HG02943 (cell line): ENCODE results near the gene PPP6R3.

Experiments
- ATAC-seq: cut with Tn5 transposase; IDR thresholded peaks from one replicate; pipeline ENCODE4 v1.9.1; 2021; ENCODE audit warnings: mild to moderate bottlenecking, low read depth, moderate library complexity; ENCODE audit not compliant: unreplicated experiment

PPP6R3 gene

DNA sequence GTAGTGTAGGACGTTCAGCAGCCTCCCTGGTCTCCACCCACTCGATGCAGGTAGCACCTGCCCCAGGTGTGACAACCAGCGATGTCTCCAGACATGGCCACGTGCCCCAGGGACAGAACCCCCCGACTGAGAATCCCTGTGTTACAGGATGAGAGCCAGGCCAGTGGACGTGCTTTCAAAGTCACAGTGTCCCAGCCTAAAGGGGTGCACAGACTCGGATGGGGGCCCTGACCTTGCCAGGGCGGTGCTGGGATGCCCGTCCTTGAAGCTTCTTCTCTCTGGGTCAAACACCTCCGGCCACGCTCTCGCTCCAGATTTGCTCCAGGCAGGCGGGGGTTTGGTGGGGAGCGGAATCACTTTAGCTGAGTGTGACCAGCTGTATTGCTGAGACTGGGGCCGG lies 200.5 kb downstream of the PPP6R3 start:
- no peak for ATAC-seq

DNA sequence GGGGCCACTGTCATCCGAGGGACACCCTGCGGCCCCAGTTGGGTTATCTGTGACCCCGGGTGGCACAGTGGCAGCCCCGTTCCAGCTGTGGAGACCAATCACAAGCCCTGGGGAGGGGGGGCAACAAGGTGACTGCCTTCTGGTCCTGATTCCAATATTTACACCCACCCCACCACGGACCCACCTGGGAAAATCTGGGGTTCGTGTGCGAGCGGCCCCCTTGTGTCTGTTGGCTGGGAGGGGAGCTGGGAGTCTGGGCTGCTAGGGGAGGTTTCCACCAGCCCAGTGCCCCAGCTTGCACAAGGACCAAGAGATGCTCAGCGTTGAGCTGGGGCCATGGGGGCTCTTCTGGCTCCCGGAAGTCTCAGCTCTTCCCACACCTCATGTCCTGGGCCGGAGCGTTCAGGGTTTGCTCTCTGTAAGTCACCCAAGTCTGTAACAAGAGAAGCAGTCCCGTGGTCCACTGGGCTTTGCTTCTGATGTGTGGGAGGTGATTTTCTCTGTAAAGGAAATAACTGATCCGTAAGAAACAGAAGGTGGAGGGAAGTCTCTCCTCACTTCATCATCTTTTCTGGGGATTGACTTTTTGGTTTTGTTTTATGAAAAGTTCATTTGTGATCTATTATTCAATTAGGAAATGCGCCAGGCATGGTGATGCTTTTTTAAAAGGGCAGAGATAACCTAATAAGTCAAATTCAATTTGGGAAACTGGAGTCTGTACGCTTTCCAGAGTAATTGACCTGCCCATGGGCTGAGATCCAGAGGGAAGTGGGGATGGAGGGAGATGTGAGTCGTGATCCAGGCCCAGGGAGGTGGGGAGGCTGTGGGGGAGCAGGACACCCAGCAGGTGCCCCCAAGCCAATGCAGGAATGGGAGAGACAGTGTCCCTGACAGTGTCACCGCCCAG lies 201.4 kb downstream of the PPP6R3 start:
- ATAC-seq: no peak

DNA sequence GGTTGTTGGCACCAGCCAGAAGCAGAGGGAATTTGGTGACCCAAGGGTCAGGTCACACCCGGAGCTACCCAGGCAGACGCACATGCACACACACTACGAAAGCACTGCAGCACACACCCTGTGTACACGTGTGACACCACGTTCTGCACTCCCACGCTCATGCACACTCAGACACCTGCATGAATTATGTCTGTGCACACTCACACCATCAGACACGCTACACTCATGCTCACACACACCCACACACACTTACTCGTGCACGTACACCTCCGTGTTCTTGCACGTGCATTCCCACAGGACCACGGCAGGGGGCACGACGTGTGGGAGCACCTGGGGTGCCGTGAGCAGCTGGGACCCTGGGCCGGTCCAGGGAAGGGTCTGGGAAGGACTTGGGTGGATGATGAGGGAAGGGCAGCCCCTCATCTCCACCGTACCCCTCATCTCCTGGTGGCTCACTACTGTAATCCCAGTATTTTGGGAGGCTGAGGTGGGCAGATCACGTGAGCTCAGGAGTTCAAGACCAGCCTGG lies 203.0 kb downstream of the PPP6R3 start:
- ATAC-seq: no peak

DNA sequence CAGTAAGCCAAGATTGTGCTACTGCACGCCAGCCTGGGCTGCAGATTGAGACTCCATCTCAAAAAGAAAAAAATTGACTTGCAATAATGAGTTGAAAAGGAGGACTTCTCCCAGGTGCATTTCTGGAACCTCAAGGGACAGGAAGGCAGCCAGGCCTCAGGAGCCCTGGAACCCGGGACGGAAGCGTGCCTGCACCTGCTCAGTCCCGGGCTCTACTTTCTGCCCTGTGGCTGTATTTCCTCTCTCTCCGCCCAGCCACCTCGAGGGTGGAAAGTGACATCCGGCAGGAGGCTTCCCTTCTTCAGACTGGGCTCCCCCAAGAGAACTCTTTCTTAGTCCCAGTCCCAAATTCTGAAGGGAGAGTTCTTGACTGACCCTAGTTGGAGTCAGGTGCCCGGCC lies 203.6 kb downstream of the PPP6R3 start:
- no peak for ATAC-seq

DNA sequence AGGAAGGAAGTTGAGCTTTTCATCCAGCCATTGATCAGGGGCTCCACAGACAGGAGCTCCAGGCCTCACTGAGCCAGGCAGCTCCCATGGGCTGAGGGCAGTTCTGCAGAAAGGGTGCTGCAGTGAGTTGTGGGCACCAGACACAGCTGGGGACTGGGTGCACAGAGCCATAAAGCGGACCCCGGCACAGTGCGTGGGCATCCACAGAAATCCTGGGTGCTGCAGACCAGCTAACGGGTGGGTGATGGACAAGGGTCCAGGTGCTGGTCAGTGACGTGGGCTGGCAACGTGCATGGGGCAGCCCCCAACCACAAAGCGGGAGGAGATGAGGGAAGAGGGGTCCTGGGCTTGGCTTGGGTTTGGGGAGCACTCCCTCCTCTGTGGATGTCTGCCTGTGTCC lies 204.4 kb downstream of the PPP6R3 start:
- no peak for ATAC-seq
